Endothelial cell of umbilical vein (primary cell): ENCODE measurements around the gene BCO1. TPM values are rescaled to one million over a fixed set of nuclear protein-coding genes. Genes with fewer than 3 reads are reported as not detected.

Experiments used
- Bru-seq: library from RNA; stranded (reverse); fragments of 400-500 nt; gene quantifications from one replicate; lab custom pipeline; 2021; lab: Mats Ljungman, UMichigan
- BruChase-seq, 2 experiments: library from RNA; stranded (reverse); fragments of 400-500 nt; gene quantifications; one replicate each; lab custom pipeline; 2021; lab: Mats Ljungman, UMichigan
- BruUV-seq: library from RNA; stranded (reverse); fragments of 400-500 nt; replicated peaks from 2 replicates; lab custom pipeline; 2021; lab: Mats Ljungman, UMichigan
- CTCF ChIA-PET: fragments of 300-600, 350-600 bp; sonication (Branson Sonifier 250); formaldehyde crosslinking; loops from one replicate; lab custom pipeline; 2021; ENCODE audit warnings: antibody characterized with exemption, inconsistent platforms; lab: Charles Lee
- POLR2A ChIA-PET: fragments of 300-600, 350-600 bp; sonication (Branson Sonifier 250); formaldehyde crosslinking; loops from one replicate; lab custom pipeline; 2021; ENCODE audit warnings: antibody characterized with exemption, inconsistent platforms; lab: Charles Lee
- DNase-seq: peaks from one replicate; pipeline ENCODE4 v3.0.0-alpha.2; 2011; ENCODE audit warnings: low read depth, low spot score
- FAIRE-seq: peaks from 2 replicates; lab custom pipeline; 2011; peaks lifted over from hg19 to GRCh38; lab: Jason Lieb, UNC
- H2AFZ ChIP-seq: 2 replicates; pipeline ENCODE4 v1.6.0; 2012; ENCODE audit warnings: low read depth, low read length, control low read depth, inconsistent platforms
- H3K27ac ChIP-seq: 2 replicates; pipeline ENCODE4 v1.5.1; 2011; ENCODE audit warnings: low read depth, mild to moderate bottlenecking, control low read depth, low read length, moderate library complexity; ENCODE audit not compliant: insufficient read depth
- H3K27me3 ChIP-seq, 2 experiments: 2 replicates each; pipeline versions ENCODE4 v1.6.0 to v1.6.1; 2011; ENCODE audit warnings: low read length in 2 of 2, mixed read lengths in 1 of 2; ENCODE audit not compliant: control insufficient read depth in 2 of 2, insufficient read depth in 2 of 2
- H3K36me3 ChIP-seq, 2 experiments: 2 replicates in 1 of 2; 3 replicates in 1 of 2; pipeline ENCODE4 v1.5.1; 2011; ENCODE audit warnings: low read length in 2 of 2, mild to moderate bottlenecking in 1 of 2, moderate library complexity in 1 of 2; ENCODE audit not compliant: control insufficient read depth in 2 of 2, insufficient read depth in 2 of 2; ENCODE audit errors: extremely low read depth in 1 of 2
- H3K4me1 ChIP-seq: 3 replicates; pipeline ENCODE4 v1.5.1; 2011; ENCODE audit warnings: mild to moderate bottlenecking, low read length; ENCODE audit not compliant: control insufficient read depth, insufficient read depth; ENCODE audit errors: extremely low read depth
- H3K4me2 ChIP-seq: 2 replicates; pipeline ENCODE4 v1.6.1; 2011; ENCODE audit warnings: low read length, control low read depth, mixed read lengths; ENCODE audit not compliant: insufficient read depth
- H3K4me3 ChIP-seq, 3 experiments: fragments of 200-600 bp in 1 of 3; sonication (generic), shearing (Covaris generic) in 1 of 3; replicated peaks in 1 of 3; 2 replicates each; pipeline ENCODE4 v1.5.1; 2011 to 2016; ENCODE audit warnings: control low read depth in 3 of 3, low read length in 3 of 3, mild to moderate bottlenecking in 2 of 3, inconsistent platforms in 1 of 3, low read depth in 1 of 3, moderate library complexity in 1 of 3; ENCODE audit not compliant: insufficient read depth in 1 of 3
- H3K79me2 ChIP-seq: 2 replicates; pipeline ENCODE4 v1.6.0; 2012; ENCODE audit warnings: low read length, inconsistent platforms; ENCODE audit not compliant: control insufficient read depth, insufficient read depth
- H3K9ac ChIP-seq: replicated peaks from 2 replicates; pipeline ENCODE3; 2011; ENCODE audit warnings: low read length, control low read depth; ENCODE audit not compliant: insufficient read depth; ENCODE audit errors: extremely low read depth
- H3K9me1 ChIP-seq: replicated peaks from 3 replicates; pipeline ENCODE4 v1.6.0; 2011; ENCODE audit warnings: mild to moderate bottlenecking, low read length; ENCODE audit not compliant: control insufficient read depth, insufficient read depth; ENCODE audit errors: extremely low read depth
- H3K9me3 ChIP-seq: replicated peaks from 2 replicates; pipeline ENCODE4 v1.5.1; 2012; ENCODE audit warnings: low read length, inconsistent platforms; ENCODE audit not compliant: control insufficient read depth, insufficient read depth
- H4K20me1 ChIP-seq: replicated peaks from 2 replicates; pipeline ENCODE3; 2011; ENCODE audit warnings: mild to moderate bottlenecking, low read length; ENCODE audit not compliant: control insufficient read depth, insufficient read depth; ENCODE audit errors: extremely low read depth
- EZH2 ChIP-seq: IDR thresholded peaks from 2 replicates; pipeline ENCODE4 v1.6.1; 2012; ENCODE audit warnings: borderline replicate concordance, low read depth, mild to moderate bottlenecking, moderate library complexity, low read length, inconsistent platforms; ENCODE audit not compliant: severe bottlenecking
- FOS ChIP-seq: IDR thresholded peaks from 2 replicates; pipeline ENCODE4 v1.6.1; 2011; ENCODE audit warnings: mild to moderate bottlenecking, low read length, moderate library complexity, borderline replicate concordance; ENCODE audit not compliant: insufficient read depth
- GATA2 ChIP-seq: IDR thresholded peaks from 2 replicates; pipeline ENCODE4 v1.7.0; 2011; ENCODE audit warnings: low read depth, mild to moderate bottlenecking, moderate library complexity, mixed read lengths, low read length; ENCODE audit not compliant: insufficient read length, insufficient read depth
- JUN ChIP-seq: IDR thresholded peaks from 2 replicates; pipeline ENCODE4 v1.6.1; 2011; ENCODE audit warnings: borderline replicate concordance, low read depth; ENCODE audit not compliant: insufficient read length, insufficient read depth
- MAX ChIP-seq: IDR thresholded peaks from 2 replicates; pipeline ENCODE4 v1.6.1; 2011; ENCODE audit not compliant: insufficient read depth, insufficient read length
- MYC ChIP-seq: IDR thresholded peaks from one replicate; pipeline ENCODE4 v1.6.1; 2011; ENCODE audit warnings: mild to moderate bottlenecking, low read depth, low read length
- POLR2A ChIP-seq: IDR thresholded peaks from 2 replicates; pipeline ENCODE4 v1.6.1; 2012; ENCODE audit warnings: low read depth, mild to moderate bottlenecking, control low read depth, low read length
- POLR2AphosphoS5 ChIP-seq: IDR thresholded peaks from 2 replicates; pipeline ENCODE4 v1.6.1; 2012; ENCODE audit warnings: low read depth, mild to moderate bottlenecking, control low read depth, low read length, moderate library complexity; ENCODE audit not compliant: insufficient read depth
- dilution Hi-C: fragments of 300-500 bp; cut with MboI; formaldehyde crosslinking; loops from one replicate; pipeline ENCODE4 v1.15.0; 2019; ENCODE audit warnings: low sequenced_read_pairs; ENCODE audit not compliant: extremely low pct_ligation_motif_present
- intact Hi-C: fragments of 100-400 bp; cut with micrococcal nuclease; formaldehyde crosslinking; loops from one replicate; pipeline ENCODE4 v1.10.0; 2022
- long read RNA-seq: library from polyadenylated mRNA; stranded (forward); transcript quantifications from one replicate; pipeline ENCODE4 v2.0.0, GENCODE V29; 2021
- polyA minus RNA-seq, 3 experiments: library from RNA; depleted of rRNA, polyadenylated mRNA; stranded (reverse); fragments of >200 nt; gene quantifications; 1 replicate in 1 of 3; 2 replicates in 2 of 3; pipeline ENCODE4 v1.2.3, GENCODE V29; 2011
- polyA plus RNA-seq, 4 experiments: library from polyadenylated mRNA; depleted of rRNA in 3 of 4; stranded (reverse) in 3 of 4; unstranded in 1 of 4; fragments of >200 nt; gene quantifications; 2 replicates each; pipeline versions ENCODE4 v1.2.1 to v1.2.3, GENCODE V29; 2011 to 2012; ENCODE audit warnings: missing spikeins in 1 of 4
- total RNA-seq: library from RNA; stranded (reverse); gene quantifications from 2 replicates; pipeline ENCODE4 v1.2.3, GENCODE V29; 2021
- TF ChIP-seq, protein P1 (sequence below), 2 donors: IDR thresholded peaks; 1 replicate in 1 of 2; 2 replicates in 1 of 2; pipeline ENCODE4 v1.5.1; 2011; ENCODE audit warnings: low read length in 2 of 2, mild to moderate bottlenecking in 2 of 2, moderate library complexity in 2 of 2, control low read depth in 1 of 2, inconsistent platforms in 1 of 2, low read depth in 1 of 2; ENCODE audit not compliant: insufficient read depth in 1 of 2; ENCODE audit errors: extremely low read depth in 1 of 2

BCO1 gene
- total RNA-seq: not detected in 2 replicates
- not detected in 2 replicates for polyA plus RNA-seq
- polyA plus RNA-seq (2011; cell fraction: cytosol; rRNA removed): 0.03 and 0.04 TPM in 2 replicates
- polyA plus RNA-seq (2011; cell fraction: nucleus; rRNA removed): not detected in 2 replicates
- not detected in 2 replicates for polyA plus RNA-seq (2012)
- polyA minus RNA-seq: not detected in 2 replicates
- polyA minus RNA-seq (2011; cell fraction: cytosol; rRNA and poly(A)+ RNA removed): not detected
- polyA minus RNA-seq (2011; cell fraction: nucleus; rRNA and poly(A)+ RNA removed): not detected in 2 replicates
- Bru-seq, nascent RNA: percentile 6 among the genes with signal in this experiment
- percentile 6 among the genes with signal in this experiment for BruChase-seq, experiment 1, labeled RNA remaining after a 6-hour chase
- percentile 6 among the genes with signal in this experiment for BruChase-seq, experiment 2, labeled RNA remaining after a 2-hour chase
- long read RNA-seq: 0 reads

DNA sequence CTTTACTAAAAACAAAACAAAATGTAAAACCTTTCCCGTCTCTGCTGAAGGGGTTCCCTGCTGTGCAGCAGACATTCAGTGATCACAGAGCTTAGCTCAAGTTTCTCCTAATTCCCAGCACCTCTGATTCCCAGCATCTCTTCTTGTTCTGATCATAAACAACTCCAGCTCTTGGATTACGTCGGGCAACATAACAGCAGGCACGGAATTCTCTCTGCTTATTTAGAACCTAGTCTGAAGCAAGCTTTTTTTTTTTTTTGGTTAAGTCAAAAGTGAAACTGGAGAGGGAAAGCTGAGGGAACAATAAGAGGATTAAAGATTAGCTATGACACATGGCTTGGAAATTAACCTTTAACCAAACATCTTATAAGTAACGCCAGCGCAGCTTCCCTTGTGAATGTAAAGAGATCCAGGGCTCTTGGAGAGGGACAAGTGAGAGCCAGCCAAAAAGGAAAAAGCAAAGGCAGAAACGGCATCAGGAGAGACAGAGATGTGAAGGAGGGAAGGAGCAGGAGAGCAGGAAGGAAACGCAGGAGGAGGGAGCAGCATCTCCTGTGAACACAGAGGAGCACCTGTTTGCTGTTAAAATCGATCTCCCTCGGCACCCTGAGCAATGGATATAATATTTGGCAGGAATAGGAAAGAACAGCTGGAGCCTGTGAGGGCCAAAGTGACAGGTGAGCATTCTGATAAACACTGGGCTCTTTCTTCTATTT, at the start of gene BCO1:
BCO1 (plus strand) TSS at position 394 of the 716 bp plus-strand sequence; CDS start at position 614, 220 bp downstream.
- Histone ChIP-seq H3K27ac (no peak within 1 kb of the TSS), H3K9ac (no peak within 1 kb of the TSS), H3K9me3 (no peaks in the 10 kb centered on the region), H3K4me1 (no peaks in the 10 kb centered on the region), H2AFZ (peak within 1 kb of the TSS; percentile 86), H3K79me2 (no peaks in the 10 kb centered on the region), H3K9me1 (no peaks in the 10 kb centered on the region), H3K4me2 (peak within 1 kb of the TSS; percentile 53), H3K36me3 (no peaks in the 10 kb centered on the region), H3K4me3 (peak within 1 kb of the TSS in 2 of 3 experiments; percentile 5 to 33), H4K20me1 (no peaks in the 10 kb centered on the region), H3K27me3 (no peaks in the 10 kb centered on the region)
- DNase-seq (peak; percentile 43), FAIRE-seq (no peak)
- dilution Hi-C loops (no loop called here), intact Hi-C loops (no loop called here)
- no peak for TF ChIP-seq GATA2
- TF ChIP-seq EZH2: no peak
- no peak for TF ChIP-seq POLR2AphosphoS5
- TF ChIP-seq POLR2A: no peak
- TF ChIP-seq, protein P1, sequence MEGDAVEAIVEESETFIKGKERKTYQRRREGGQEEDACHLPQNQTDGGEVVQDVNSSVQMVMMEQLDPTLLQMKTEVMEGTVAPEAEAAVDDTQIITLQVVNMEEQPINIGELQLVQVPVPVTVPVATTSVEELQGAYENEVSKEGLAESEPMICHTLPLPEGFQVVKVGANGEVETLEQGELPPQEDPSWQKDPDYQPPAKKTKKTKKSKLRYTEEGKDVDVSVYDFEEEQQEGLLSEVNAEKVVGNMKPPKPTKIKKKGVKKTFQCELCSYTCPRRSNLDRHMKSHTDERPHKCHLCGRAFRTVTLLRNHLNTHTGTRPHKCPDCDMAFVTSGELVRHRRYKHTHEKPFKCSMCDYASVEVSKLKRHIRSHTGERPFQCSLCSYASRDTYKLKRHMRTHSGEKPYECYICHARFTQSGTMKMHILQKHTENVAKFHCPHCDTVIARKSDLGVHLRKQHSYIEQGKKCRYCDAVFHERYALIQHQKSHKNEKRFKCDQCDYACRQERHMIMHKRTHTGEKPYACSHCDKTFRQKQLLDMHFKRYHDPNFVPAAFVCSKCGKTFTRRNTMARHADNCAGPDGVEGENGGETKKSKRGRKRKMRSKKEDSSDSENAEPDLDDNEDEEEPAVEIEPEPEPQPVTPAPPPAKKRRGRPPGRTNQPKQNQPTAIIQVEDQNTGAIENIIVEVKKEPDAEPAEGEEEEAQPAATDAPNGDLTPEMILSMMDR (IDR thresholded peaks at IDR 0.05; ENCODE audit: extremely low read depth in 1 of 2, insufficient read depth in 1 of 2, low read depth in 1 of 2, low read length in 2 of 2): no peak
- TF ChIP-seq MAX: no peak
- TF ChIP-seq MYC: no peak
- no peak for TF ChIP-seq JUN
- no peak for TF ChIP-seq FOS
- BruUV-seq: no TSS peak
- ChIA-PET CTCF (interaction anchor here (1.2 to 1.7 kb wide), 3 partner anchors 23 to 57 kb away, joined by 3 to 13 read pairs (median 6); no protein-coding TSS in a partner anchor), POLR2A (interaction anchor here (0.7 kb wide), 1 partner anchor 41 kb away, joined by 3 read pairs; no protein-coding TSS in a partner anchor)
